ENCODE results near the gene PTBP1. TPM values are rescaled to one million over a fixed set of nuclear protein-coding genes. Genes with fewer than 3 reads are reported as not detected.

Gene PTBP1
- total RNA-seq, 1 experiment from 2014 or later: 712 TPM

GRCh38 chr19:803686-804418, 6.6 kb downstream of the PTBP1 start:
- Mint-ChIP-seq H3K27ac (peak overlapping the region in 1 of 3 experiments; percentile 68; a peak in 2 of 7 replicates), H3K27me3 (ENCODE audit: low read depth) (no peaks in the 10 kb centered on the region)
- no peak overlapping the region for H2AFZ ChIP-seq (ENCODE audit: low read length)

More at GRCh38 chr19:803686-804418, 6.6 kb downstream of the PTBP1 start:
- H3K4me1 Mint-ChIP-seq: peaks cover 23 to 36% of the 10 kb centered on the region in 2 experiments
- peaks cover 5% of the 10 kb centered on the region for H3K23me2 ChIP-seq (ENCODE audit: insufficient read length, low read depth, low read length, poor library complexity, severe bottlenecking)
- no peak overlapping the region for H3K18ac ChIP-seq (ENCODE audit: insufficient read length, low read depth, low read length)
- no peak overlapping the region for H3K4ac ChIP-seq (ENCODE audit: low read depth, low read length)
- H3K9me3 ChIP-seq (ENCODE audit: control insufficient read depth, low read depth, low read length): no peaks in the 10 kb centered on the region
- H3K4me2 ChIP-seq (ENCODE audit: insufficient read depth, insufficient read length, low read length): no peak overlapping the region
- DNase-seq: peak; percentile 27
- H2BK15ac ChIP-seq (ENCODE audit: low read depth, low read length): no peak overlapping the region
- H2BK120ac ChIP-seq (ENCODE audit: low read depth, low read length, poor library complexity, severe bottlenecking): no peak overlapping the region
- TF ChIP-seq CTCF (conservative IDR thresholded peaks at IDR 0.05): no peak
- H3K14ac ChIP-seq (ENCODE audit: insufficient read depth, low read length): no peak overlapping the region
- peaks cover 13% of the 10 kb centered on the region for H3K79me1 ChIP-seq (ENCODE audit: insufficient read depth, low read depth, low read length, poor library complexity, severe bottlenecking)
- H3K23ac ChIP-seq (ENCODE audit: insufficient read length, low read depth, low read length): no peak overlapping the region
- H2AK5ac ChIP-seq (ENCODE audit: insufficient read length, low read length): no peak overlapping the region
- WGBS (ENCODE audit: extremely low coverage, insufficient read length, low lambda C conversion rate): no CpG with 5 or more reads among the region's 31 CpGs
- H3K27me3 ChIP-seq (ENCODE audit: insufficient read depth, low read length): no peaks in the 10 kb centered on the region
- H3K56ac ChIP-seq (ENCODE audit: insufficient read length, low read depth, low read length): no peak overlapping the region
- no peak overlapping the region for H4K91ac ChIP-seq (ENCODE audit: insufficient read length, low read depth, low read length)
- H3K4me1 ChIP-seq (ENCODE audit: insufficient read depth, low read length): no peaks in the 10 kb centered on the region; the same call in 1 of the 2 replicates
- no peak overlapping the region for H2BK12ac ChIP-seq (ENCODE audit: insufficient read length, low read depth, low read length)
- no peaks in the 10 kb centered on the region; a peak in 1 of 5 replicates for H3K9me3 Mint-ChIP-seq
- H3T11ph ChIP-seq (ENCODE audit: low read length): no peak overlapping the region
- H3K36me3 Mint-ChIP-seq (ENCODE audit: insufficient read depth in 1 of 3, low read depth in 3 of 3): peaks cover 59 to 82% (median 78%) of the 10 kb centered on the region in 3 experiments
- peaks cover 56% of the 10 kb centered on the region; the same call in 1 of the 2 replicates for H3K79me2 ChIP-seq (ENCODE audit: insufficient read depth, low read length)
- no peak overlapping the region for H3K9ac ChIP-seq (ENCODE audit: extremely low read depth, insufficient read length, low read length)
- H4K8ac ChIP-seq (replicated peaks; ENCODE audit: insufficient read length, low read depth, low read length): no peak overlapping the region
- peaks cover 4% of the 10 kb centered on the region for H4K20me1 ChIP-seq (ENCODE audit: control insufficient read depth, insufficient read depth, insufficient read length)
- H2BK20ac ChIP-seq (ENCODE audit: low read depth, low read length, poor library complexity, severe bottlenecking): no peak overlapping the region
- H3K27ac ChIP-seq (ENCODE audit: insufficient read length, low read depth, low read length): no peak overlapping the region
- no peak overlapping the region for H4K5ac ChIP-seq (ENCODE audit: insufficient read length, low read depth, low read length)
- H2BK5ac ChIP-seq (ENCODE audit: insufficient read length, low read length): no peak overlapping the region
- no peak overlapping the region; a peak in 1 of 5 replicates for H3K4me3 Mint-ChIP-seq

Data from H9 (cell line).